GM19240 (cell line): ENCODE data around the gene SH3RF3.

ENCODE experiments used
- DNase-seq: peaks from one replicate; pipeline ENCODE4 v3.0.0; 2011; ENCODE audit warnings: low spot score; ENCODE audit not compliant: insufficient read length

The SH3RF3 gene

GRCh38 chr2:109407276-109408042, 278.5 kb downstream of the SH3RF3 start:
- DNase-seq = no peak

DNA sequence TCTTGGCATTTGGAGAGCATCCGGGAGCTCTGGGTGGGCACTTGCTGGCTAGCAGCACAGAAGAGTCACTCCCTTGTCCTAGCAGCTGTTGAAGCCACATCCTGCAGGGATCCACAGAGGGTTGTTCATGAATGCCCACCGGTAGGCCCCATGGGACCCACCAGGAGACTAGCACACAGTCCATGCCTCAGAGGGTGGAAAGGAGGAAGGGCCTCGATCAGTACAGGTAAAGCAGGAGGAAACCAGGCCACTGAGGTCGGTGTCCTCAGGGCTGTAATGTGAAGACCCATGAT, 279.0 kb downstream of the SH3RF3 start:
- no peak for DNase-seq

DNA sequence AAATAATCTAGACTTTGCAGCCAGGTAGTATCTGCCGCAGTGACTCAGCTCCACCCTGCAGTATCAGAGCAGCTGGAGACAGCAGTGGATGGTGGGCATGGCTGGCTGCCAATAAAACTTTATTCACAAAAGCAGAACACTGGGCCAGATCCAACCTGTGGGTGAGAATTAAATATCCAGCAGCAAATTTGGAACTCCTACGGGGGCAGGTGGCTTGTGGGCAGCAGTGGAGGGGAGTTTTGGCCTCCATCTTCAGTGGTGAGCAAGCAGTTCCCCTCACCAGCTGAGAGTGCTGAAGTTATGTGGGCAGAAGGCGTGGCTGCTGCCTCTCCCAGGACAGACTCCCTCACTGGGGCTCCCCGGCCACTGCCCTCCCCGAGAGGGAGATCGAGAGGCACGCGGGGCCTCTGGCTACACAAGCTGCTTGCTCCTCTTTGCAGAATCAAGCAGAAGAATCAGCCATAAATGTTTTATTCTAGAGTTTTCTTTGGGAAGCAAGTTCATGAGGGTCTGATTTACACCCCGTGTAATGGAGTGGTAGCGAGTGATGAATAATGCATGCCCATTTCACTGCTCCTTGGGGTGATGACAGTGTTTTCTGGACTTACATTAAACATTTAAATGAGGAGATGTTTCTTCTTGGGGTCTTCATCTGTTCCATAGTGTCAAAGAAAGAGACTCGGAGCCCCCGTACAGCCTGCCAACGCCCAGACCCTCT, 280.5 kb downstream of the SH3RF3 start:
- no peak for DNase-seq

DNA sequence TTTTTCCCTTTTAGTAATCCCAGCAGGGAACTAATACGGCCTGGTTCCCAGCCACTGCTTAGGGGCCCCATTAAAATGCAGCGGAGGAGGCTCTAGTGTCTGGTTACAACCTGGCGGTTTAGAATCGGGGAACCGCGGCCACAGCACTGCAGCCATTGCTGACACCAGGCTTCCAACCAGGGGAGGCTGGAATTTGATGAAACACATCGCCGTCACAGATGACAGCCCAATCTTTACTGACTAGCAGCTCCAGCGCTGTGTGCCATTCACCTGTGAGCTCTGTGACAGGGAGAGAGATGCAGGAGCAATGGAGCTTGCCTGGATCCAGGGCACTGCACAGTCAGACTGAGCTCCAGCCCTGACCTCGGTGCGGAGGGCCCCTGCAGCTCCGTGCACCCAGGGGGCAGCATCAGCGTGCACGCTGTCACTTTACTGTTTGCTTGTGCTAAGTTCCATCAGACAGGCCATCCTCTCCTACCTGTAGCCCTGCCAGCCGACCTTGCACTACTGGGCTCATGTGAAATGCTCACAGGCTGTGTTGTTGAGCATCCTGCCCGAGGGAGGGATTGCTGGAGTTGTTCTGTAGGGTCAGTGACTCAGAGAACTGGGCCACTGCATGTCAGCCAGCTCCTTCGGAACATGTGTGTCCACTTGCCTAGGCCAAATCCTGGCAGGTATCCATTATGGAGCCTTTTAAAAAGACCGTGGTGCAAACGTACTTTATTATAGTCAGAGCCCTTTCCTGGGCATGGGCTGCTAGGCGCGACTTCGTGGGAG, 281.2 kb downstream of the SH3RF3 start:
- no peak for DNase-seq

DNA sequence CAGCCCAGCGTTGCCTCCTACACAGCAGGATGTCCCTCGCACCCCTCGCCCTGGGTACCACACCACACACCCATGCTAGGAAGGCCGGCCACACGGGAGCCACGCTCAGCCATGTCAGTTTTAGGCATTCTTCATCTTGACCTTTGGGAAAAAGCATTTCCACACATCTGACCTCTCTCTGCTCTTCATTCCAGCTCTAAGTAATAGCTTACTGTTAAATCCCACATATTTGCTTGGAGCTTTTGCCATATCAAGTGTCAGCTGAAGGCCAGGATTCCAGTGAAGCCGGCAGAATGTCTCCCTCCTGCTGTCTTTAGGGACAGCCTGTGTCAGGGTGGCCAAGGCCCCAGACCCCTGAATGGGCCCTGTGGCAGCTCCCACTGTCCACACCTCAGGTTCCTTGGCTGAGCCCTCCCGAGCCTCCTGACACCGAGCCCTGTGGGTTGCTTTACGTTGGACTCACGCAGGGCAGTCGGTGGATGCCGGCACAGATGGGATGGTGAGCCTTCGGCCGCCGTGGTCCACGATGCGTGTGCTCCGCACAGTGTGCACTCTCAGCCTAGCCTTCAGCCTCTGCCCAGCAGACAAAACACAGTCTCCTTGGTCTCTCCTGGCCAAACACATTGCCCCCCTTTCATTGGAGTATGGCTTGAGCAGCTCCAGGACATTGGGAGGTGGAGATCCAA, 282.8 kb downstream of the SH3RF3 start:
- no peak for DNase-seq

- DNase-seq = no peak
These were observed 286.6 kb downstream of the SH3RF3 start for GRCh38 chr2:109415581-109416013.

DNA sequence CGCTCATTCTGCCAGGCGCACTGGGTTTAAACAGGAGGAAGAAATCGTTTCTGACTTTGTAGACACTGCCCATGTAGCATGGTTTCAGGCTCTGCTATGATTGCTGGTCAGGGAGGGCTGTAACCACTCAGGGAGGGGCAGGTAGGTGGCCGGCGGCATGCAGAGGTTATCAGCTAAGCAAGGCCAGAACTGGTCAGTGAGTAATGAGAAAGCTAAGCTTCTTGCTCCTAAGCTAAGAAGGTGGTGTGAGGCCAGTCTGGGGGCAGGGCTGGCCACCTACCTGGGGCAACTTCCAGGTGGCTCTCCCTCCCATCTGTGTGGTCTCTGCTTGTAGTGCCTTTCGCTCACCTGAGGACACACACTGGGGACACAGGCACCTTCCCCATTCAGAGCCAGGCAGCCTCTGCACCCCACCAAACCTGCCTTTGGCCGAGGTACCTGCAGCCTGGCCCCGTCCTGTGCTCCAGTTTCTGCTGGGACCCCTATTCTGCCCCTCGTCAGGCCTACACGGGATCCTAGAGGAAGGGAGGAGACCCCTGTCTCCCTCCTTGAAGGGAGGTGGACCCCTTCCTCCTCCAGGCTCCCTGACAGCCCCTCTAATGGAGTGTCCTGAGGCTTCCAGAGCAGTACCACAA, 288.8 kb downstream of the SH3RF3 start:
- DNase-seq = no peak

DNA sequence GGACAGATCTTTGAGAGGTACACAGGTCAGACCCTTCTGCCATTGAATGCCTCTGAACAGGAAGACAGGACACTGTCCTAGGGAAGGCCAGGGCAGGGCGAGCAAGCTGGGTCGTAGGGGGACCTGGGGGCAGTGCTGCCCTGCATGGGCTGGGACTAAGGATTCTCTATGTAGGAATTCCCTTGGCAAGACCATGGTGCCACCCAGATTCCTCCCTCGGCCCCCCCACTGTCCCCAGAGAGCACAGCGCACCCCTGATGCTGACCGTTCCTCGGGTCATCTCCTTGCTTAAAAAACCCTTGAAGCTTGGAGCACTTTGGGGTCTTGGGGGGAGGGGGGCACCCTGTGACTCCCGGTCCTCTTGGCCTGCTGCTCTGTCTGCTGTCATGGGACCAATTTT, 289.7 kb downstream of the SH3RF3 start:
- no peak for DNase-seq

- DNase-seq = no peak
These were observed 290.3 kb downstream of the SH3RF3 start for GRCh38 chr2:109419171-109419756.

- DNase-seq = no peak
These were observed 291.0 kb downstream of the SH3RF3 start for GRCh38 chr2:109419960-109420370.

DNA sequence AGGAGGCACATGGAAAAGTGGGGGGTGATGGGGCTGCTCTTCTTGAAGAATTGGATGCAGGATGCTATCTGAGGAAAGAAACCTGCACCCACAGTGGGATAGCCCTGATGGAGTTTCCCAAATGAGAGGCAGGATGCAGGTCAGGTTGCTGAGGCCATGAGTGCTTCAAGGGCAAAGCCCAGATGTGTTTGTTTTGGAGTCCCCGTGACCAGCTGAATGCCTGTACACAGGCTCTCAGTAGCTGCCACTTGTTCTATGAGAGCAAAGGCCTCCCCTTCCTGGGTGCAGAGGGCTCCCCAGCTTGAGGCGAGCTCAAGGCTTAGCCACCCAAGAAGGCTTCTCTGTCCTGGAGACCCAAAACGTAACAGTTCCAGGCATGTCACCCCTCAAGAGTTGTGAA, 292.1 kb downstream of the SH3RF3 start:
- no peak for DNase-seq

GRCh38 chr2:109421642-109422041, 292.6 kb downstream of the SH3RF3 start:
- no peak for DNase-seq

GRCh38 chr2:109422071-109422757, 293.2 kb downstream of the SH3RF3 start:
- no peak for DNase-seq

- DNase-seq = no peak
These were observed 293.9 kb downstream of the SH3RF3 start for GRCh38 chr2:109422758-109423500.

GRCh38 chr2:109423556-109424359, 294.8 kb downstream of the SH3RF3 start:
- DNase-seq = no peak

DNA sequence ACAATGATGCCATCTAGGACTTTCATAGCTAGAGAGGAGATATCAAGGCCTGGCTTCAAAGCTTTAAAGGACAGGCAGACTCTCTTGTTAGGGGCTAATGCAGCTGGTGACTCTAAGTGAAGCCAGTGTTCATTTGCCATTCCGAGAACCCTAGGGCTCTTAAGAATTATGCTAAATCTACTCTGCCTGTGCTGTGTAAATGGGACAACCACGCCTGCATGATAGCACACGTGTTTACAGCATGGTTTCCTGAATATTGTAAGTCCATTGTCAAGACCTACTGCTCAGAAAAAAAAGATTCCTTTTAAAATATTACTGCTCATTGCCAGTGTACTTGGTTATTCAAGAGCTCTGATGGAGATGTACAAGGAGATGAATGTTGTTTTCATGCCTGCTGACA, 296.4 kb downstream of the SH3RF3 start:
- DNase-seq = no peak

- no peak for DNase-seq
These were observed 298.7 kb downstream of the SH3RF3 start for GRCh38 chr2:109427661-109428091.

- no peak for DNase-seq
These were observed 299.3 kb downstream of the SH3RF3 start for GRCh38 chr2:109428281-109428680.
